ENCODE results near the gene MAPK8IP1.

DNA sequence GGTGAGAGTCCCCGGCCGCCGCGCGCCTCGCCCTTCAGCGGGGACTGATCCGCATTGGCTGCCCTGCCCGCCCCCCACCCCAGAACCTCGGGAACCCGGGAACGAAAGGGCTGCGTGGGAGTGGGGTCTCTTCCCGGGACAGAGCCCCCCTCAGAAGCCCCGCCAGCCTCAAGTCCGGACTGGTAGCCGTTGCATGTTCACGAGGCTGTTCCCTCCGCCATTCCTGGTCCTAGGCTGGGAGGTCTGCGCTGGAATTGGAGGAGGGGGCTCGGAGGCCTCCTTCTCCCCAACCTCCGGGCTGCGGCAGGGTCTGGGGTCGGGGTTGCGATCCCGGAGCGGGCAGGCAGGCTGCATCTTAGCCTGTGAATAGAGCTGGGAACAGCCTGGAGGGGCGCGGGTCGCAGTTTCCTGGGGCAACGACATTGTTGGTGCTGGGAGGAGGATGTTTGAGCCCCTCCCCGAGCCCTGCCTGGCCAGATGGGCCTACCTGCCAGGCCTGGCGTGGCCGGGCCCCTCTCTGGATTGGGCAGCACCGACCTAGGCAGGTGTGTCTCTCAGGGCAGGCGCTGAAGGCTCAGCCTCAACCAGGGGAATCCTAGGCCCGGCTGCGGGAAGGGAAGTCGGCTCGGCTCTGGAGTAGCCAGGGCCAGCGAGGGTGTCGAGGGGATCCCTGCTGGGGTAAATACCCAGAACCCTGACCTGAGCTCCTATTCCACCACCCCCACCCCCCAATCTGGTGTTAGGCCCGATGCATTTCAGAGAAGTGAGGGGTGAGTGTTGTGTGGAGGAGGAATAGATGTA lies 670 bp downstream of the MAPK8IP1 start:
- TF ChIP-seq GABPA (IDR thresholded peaks at IDR 0.05 in 1 of 2, conservative IDR thresholded peaks at IDR 0.05 in 1 of 2) (no peak), JUND (IDR thresholded peaks at IDR 0.05) (no peak), TAF1 (conservative IDR thresholded peaks at IDR 0.05) (no peak)
- TF ChIP-seq, protein P1, sequence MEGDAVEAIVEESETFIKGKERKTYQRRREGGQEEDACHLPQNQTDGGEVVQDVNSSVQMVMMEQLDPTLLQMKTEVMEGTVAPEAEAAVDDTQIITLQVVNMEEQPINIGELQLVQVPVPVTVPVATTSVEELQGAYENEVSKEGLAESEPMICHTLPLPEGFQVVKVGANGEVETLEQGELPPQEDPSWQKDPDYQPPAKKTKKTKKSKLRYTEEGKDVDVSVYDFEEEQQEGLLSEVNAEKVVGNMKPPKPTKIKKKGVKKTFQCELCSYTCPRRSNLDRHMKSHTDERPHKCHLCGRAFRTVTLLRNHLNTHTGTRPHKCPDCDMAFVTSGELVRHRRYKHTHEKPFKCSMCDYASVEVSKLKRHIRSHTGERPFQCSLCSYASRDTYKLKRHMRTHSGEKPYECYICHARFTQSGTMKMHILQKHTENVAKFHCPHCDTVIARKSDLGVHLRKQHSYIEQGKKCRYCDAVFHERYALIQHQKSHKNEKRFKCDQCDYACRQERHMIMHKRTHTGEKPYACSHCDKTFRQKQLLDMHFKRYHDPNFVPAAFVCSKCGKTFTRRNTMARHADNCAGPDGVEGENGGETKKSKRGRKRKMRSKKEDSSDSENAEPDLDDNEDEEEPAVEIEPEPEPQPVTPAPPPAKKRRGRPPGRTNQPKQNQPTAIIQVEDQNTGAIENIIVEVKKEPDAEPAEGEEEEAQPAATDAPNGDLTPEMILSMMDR (IDR thresholded peaks at IDR 0.05; ENCODE audit: low read depth, low read length, missing input control) = no peak
